ENCODE measurements around the gene PRR36.

GRCh38 chr19:7921967-7922835, 48.0 kb upstream of the PRR36 start:
- TF ChIP-seq CTCF (IDR thresholded peaks at IDR 0.05) (no peak), POLR2A (IDR thresholded peaks at IDR 0.05) (no peak)

All from adrenal gland (tissue), 5 donors.